GM23338 (cell line): ENCODE data around the gene HMGN4.

Experiments
- EZH2 ChIP-seq: fragments of 200-600 bp; sonication (generic); IDR thresholded peaks from one replicate; pipeline ENCODE4 v1.8.0; 2017; ENCODE audit warnings: antibody characterized with exemption, mild to moderate bottlenecking, low read depth; ENCODE audit not compliant: unreplicated experiment
- EZH2phosphoT487 ChIP-seq: fragments of 200-600 bp; sonication (generic); IDR thresholded peaks from one replicate; pipeline ENCODE4 v1.8.1; 2018; ENCODE audit warnings: antibody characterized with exemption; ENCODE audit not compliant: unreplicated experiment
- POLR2AphosphoS5 ChIP-seq: IDR thresholded peaks from 2 replicates; pipeline ENCODE4 v1.6.1; 2016; ENCODE audit warnings: antibody characterized with exemption, low read depth
- TF ChIP-seq, protein P1 (sequence below), 2 experiments: fragments of 200-600 bp in 1 of 2; sonication (generic) in 1 of 2; conservative IDR thresholded peaks; 2 replicates each; pipeline versions ENCODE4 v1.5.1 to v1.6.1; 2016 to 2017; ENCODE audit warnings: antibody characterized with exemption in 2 of 2, low read depth in 2 of 2, mild to moderate bottlenecking in 2 of 2, moderate library complexity in 1 of 2

DNA sequence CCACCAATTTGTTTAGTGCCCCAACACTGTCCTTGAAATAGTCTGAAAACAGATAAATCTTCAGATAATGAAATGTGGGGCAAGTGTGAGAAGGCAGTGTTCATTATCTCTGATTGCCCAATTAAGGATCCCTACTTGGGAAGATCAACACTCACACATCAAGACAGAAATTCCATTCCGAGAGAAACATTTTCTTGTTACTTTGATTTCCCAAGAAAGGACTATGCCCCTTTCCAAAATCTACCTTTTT, 16.2 kb downstream of the HMGN4 start:
- TF ChIP-seq, protein P1, sequence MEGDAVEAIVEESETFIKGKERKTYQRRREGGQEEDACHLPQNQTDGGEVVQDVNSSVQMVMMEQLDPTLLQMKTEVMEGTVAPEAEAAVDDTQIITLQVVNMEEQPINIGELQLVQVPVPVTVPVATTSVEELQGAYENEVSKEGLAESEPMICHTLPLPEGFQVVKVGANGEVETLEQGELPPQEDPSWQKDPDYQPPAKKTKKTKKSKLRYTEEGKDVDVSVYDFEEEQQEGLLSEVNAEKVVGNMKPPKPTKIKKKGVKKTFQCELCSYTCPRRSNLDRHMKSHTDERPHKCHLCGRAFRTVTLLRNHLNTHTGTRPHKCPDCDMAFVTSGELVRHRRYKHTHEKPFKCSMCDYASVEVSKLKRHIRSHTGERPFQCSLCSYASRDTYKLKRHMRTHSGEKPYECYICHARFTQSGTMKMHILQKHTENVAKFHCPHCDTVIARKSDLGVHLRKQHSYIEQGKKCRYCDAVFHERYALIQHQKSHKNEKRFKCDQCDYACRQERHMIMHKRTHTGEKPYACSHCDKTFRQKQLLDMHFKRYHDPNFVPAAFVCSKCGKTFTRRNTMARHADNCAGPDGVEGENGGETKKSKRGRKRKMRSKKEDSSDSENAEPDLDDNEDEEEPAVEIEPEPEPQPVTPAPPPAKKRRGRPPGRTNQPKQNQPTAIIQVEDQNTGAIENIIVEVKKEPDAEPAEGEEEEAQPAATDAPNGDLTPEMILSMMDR (conservative IDR thresholded peaks at IDR 0.05; ENCODE audit: low read depth in 2 of 2): no peak
- TF ChIP-seq EZH2phosphoT487: no peak
- no peak for TF ChIP-seq POLR2AphosphoS5
- TF ChIP-seq EZH2: no peak
